Coronary artery (tissue), 2 donors: Measurements from ENCODE around the gene PHF2.

Source experiments
- DNase-seq: peaks from one replicate; pipeline ENCODE4 v3.0.0-alpha.2; 2017; ENCODE audit warnings: low spot score
- H3K27ac ChIP-seq, 2 donors: fragments of 200-600 bp; sonication (generic); one replicate each; pipeline ENCODE4 v1.5.1; 2016 to 2019
- H3K4me3 ChIP-seq: fragments of 200-600 bp; sonication (generic); 2 replicates; pipeline ENCODE4 v1.5.1; 2016; ENCODE audit warnings: mild to moderate bottlenecking, moderate library complexity
- CTCF ChIP-seq: fragments of 200-600 bp; sonication (generic); IDR thresholded peaks from one replicate; pipeline ENCODE4 v1.5.1; 2019; ENCODE audit warnings: antibody characterized with exemption

PHF2 gene

GRCh38 chr9:93557366-93558137 is 18.8 kb upstream of the PHF2 start:
- Histone ChIP-seq H3K27ac (no peak overlapping the region), H3K4me3 (no peak overlapping the region)
- DNase-seq: no peak
- no peak for TF ChIP-seq CTCF

GRCh38 chr9:93558503-93558902 is 17.9 kb upstream of the PHF2 start:
- H3K4me3 ChIP-seq: no peak overlapping the region
- no peak for TF ChIP-seq CTCF
- DNase-seq: no peak
- H3K27ac ChIP-seq: no peak overlapping the region

- no peak for TF ChIP-seq CTCF
- Histone ChIP-seq H3K27ac (no peak overlapping the region), H3K4me3 (no peak overlapping the region)
- no peak for DNase-seq
Measured at GRCh38 chr9:93560991-93561390, 15.4 kb upstream of the PHF2 start.

GRCh38 chr9:93562157-93562556 is 14.2 kb upstream of the PHF2 start:
- DNase-seq: no peak
- no peak for TF ChIP-seq CTCF
- Histone ChIP-seq H3K27ac (no peak overlapping the region), H3K4me3 (no peak overlapping the region)

- TF ChIP-seq CTCF: no peak
- no peak for DNase-seq
- H3K4me3 ChIP-seq: no peak overlapping the region
- H3K27ac ChIP-seq: no peak overlapping the region
Measured at GRCh38 chr9:93565089-93565488, 11.3 kb upstream of the PHF2 start.

GRCh38 chr9:93566408-93567270 is 9.7 kb upstream of the PHF2 start:
- peak; percentile 95 for TF ChIP-seq CTCF
- Histone ChIP-seq H3K4me3 (peak overlapping the region; percentile 75), H3K27ac (peak overlapping the region; percentile 91 to 97)
- peak; percentile 97 for DNase-seq
